ENCODE results near the gene WDR27. TPM values are rescaled to one million over a fixed set of nuclear protein-coding genes. Genes with fewer than 3 reads are reported as not detected.
"Not testable (repeated sequence)": the region's sequence is repeated elsewhere in the genome, so short reads cannot be mapped to it uniquely, and the experiment has no call there.

Gene WDR27
- total RNA-seq, 1 experiment from 2014 or later = 25.1 TPM

DNA sequence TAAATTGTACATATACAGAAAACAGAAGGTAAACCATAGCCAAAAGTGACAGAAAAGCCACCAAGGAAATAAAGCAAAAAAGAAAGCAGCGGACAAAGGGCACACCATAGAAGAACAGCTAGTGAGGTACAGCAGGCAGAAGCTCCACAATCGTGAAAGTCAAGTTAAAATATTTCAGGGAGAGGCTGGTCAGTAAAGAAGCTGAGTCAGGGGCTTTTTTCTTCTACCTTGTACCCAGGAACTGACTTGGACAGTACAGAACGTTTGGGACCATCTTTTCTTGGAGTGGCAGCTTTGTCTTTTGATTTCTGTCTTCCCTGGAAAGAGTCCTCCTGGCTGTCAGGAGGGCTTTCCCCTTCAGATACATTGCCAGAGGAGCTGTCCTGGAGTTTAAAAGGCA, 8.2 kb upstream of the WDR27 start:
- no peak for DNase-seq (ENCODE audit: low read depth)

DNA sequence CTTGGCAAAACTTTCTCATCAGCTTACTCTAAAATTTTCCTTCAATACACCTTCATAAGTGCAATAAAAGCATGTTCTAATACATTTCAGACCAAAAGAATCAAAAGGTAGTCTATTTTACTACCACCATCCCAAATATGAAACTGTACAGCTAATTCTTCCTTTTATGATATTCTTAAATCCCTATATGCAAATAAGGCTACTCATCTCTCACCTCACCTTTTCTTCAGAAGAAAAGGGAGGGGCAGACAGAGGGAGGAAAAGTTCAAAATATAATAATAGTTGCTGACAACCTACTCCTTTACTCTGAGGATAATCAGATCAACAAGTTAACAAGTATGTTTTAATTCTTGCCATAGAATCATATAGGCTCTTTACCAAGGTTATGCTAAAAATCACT, 7.5 kb upstream of the WDR27 start:
- DNase-seq (ENCODE audit: low read depth) = no peak

DNA sequence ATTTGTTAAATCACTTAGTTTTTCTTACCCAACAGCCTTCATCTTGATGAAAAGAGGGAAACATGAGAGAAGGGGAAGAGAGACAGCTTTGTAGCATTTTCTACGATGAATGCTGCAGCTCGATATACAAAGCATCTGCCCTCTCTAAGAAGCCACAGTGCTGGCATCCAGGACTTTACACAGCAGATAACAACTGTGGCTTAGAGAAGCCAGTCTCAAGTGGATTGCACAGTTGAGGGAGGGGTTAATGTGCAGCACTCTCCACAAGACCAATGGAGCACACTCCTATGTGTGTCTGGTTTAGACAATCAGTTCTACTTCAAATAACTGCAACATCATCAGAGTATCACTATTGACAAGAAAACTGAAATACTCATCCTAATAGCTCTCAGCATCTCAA, 5.9 kb upstream of the WDR27 start:
- DNase-seq (ENCODE audit: low read depth) = no peak

DNA sequence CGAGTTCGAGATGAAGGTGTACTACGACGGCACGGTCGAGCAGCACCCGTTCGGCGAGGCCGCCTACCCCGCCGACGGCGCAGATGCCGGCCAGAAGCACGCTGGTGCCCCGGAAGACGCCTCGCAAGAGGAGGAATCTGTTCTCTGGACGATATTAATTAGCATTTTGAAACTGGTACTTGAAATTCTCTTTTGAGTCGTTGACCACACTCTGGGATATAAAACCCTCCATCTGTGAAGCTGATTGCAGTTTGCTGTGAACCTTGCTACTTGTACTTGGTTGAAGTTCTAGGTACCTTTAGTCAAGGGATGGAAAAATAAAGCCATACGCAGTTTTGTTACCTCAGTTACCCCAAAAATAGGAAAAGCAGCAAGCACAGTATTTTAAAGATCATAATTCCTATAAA, 1.0 kb upstream of the WDR27 start:
- no peak for DNase-seq (ENCODE audit: low read depth)

DNA sequence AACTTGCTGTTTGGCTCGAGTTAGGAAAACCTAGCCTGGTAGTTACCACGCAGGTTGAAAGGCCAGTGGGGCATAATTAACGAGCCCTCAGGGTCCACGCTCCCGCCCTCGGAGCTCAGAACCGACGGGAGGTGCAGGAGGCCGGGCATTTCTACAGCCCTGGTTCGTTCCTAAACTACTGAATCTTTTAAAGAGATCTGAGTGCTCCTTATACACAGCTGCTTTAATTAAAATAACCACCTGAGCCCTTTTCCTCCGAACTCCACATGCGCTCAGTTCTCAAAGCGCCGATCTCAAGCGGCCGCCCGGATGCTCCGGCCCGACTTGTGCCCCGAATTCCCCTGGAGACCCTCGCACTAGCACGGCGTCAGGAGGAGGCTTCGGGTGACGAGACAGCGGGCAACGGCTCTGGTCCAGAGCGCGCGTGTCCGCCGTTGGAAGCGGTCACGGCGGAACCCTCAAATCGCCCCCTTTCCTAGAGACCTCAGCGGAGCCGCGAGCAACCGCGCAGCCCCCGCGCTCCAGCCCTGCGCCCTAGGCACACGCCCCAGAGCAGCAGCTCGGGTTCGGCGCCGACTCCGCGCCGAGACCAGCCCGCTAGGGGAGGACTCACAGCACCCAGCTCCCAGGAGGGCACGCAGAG, 397 bp downstream of the WDR27 start:
- DNase-seq (ENCODE audit: low read depth) = no peak

DNA sequence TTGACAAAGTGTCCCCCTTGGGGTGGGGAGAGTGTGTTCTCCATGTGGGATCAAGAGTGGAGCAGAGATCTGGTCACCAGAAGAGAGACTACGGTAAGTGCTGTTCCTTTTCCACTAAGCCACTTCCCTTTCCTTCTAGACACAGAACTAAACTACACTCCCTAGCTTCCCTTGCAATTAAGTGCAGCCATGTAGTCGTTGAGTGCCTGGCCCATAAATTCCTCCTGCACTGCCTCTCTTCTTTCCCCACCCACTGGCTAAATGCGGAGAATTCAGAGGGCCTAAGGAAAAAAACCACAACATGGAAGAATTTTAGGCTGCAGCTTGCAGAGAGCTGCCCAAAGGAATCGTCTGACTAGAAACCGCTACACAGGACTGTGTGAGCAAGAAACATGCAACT, 1.5 kb downstream of the WDR27 start:
- DNase-seq (ENCODE audit: low read depth) = peak; percentile 46

DNA sequence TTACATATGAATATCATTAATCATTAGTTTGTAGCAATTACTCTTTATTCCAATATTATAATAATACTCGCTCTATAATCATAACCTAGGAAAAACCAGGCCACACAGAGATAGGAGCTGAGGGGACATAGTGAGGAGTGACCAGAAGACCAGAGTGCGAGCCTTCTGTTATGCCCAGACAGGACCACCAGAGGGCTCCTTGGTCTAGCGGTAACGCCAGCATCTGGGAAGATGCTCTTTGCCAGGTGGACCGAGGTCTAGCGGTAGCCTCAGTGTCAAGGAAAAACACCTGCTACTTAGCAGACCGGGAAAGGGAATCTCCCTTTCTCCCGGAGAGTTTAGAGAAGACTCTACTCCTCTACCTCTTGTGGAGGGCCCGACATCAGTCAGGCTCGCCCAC, 4.7 kb downstream of the WDR27 start:
- not testable (repeated sequence) for DNase-seq (ENCODE audit: low read depth)

DNA sequence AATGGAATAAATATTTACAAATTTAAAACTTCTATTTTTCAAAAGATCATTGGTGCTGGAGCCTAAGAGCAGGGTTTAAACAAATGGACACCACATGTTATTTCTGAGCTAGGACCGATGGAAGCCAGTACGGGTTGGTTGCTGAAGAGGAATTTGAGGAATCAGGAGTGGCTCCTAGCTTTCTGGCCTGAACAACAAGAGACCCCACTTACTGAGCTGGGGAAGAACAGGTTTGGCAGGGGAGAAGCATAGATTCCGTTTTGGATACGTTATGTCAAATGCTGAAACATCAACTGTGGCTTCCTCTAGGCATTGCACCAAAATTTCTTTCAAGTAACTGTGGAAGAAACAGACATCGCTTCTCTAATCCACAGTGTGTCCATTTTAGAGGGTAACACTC, 6.7 kb downstream of the WDR27 start:
- no peak for DNase-seq (ENCODE audit: low read depth)

DNA sequence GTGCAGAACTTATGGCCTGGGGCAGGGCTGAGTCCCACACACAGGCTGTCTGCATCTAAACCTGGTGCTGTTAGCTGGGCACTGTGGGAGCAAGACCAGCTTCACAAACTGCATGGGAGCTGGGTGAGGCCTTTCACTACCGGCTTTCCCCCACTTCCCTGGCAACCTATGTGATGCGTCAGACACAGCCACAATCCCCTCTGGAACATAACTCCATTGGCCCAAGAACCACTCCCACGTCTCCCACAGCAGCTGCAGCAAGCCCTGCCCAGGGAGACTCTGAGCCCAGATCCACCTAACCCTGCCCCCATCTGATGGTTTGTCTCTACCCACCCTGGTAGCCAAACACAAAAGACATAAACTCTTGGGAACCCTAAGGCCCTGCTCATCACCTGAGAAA, 9.3 kb downstream of the WDR27 start:
- peak; percentile 92 for DNase-seq (ENCODE audit: low read depth)

DNA sequence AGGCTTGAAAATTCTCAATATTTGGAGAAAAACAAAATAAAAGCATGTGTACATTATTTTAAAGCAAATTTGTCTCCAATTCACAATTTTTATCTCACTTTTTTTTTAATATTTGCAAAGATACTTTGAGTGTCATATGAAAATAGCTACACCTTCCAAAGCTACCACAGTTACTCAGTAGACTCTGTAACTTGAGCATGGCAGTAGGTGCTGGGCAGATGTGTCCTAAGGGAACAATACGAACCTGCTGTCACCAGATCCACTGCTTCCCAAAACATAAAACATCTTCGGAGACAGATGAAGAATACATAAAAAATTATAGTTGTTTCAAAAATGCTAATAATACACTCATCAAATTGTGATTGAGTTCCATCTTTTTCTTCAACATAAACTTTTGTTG, 10.6 kb downstream of the WDR27 start:
- no peak for DNase-seq (ENCODE audit: low read depth)

DNA sequence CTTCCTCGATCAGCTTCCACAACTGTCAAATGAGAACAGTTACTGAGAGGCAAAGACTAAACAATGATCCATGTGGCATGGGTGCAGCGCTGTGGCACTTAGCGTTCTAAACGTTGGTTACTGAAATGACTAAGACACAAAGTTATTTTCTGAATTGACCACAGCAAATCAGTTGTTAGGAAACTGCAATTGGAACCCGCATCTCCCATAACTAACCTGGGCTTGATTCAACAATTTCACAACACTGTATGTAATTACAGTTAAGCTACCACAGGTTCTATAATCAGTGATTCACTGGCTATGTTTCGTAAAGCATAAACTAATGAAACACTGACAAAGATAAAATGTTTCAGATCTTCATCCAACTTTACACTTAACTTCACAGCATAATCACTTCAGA, 12.5 kb downstream of the WDR27 start:
- DNase-seq (ENCODE audit: low read depth) = peak; percentile 96

DNA sequence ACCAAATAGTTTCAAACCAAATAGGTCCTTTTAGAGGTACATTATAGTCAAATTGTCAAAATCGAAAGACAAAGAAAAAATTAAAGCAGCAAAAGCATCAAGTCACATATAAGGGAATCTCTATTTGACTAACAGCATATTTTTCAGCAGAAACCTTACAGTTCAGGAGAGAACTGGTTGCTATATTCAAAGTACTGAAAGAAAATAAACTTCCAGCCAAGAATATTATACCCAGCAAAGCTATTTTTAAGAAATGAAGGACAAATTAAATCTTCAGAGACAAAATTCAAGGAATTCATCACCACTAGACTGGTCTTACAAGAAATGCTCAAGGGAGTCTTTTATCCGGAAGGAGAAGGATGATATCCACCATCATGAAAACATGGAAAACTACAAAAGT, 16.0 kb downstream of the WDR27 start:
- no peak for DNase-seq (ENCODE audit: low read depth)

DNA sequence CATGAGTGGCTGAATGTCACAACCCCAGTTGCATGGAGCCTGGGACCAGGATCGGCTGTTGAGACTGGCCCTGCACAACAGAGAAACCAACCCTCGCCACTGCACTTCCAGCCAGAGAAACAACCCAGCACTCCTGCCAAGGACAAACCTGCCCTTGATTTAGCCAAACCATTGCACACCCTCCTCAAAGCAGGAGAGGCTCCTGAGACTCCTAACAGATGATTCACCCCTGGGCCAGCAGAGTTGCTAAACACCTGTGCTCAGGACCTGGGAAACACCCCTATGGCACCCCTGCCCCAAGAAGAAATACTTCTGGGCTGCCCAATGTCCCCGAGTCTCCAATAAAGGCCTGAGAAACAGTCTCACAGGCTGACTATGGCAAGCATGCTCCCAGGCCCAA, 17.8 kb downstream of the WDR27 start:
- DNase-seq (ENCODE audit: low read depth) = no peak

DNA sequence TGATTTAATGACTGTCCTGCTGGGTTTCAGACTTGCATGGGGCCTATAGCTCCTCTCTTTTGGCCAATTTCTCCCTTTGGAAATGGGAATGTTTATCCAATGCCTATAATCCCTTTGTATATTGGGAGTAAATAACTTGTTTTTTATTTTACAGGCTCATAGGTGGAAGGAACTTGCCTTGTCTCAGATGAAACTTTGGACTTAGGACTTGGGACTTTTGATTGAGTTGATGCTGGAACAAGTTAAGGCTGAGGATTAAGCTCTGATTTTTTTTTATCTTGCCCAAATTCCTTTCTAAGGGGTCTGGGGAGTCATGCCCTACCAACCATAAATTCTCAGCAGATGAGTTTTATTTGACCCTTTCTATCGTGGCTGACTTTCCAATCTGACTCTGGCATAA, 23.5 kb downstream of the WDR27 start:
- no peak for DNase-seq (ENCODE audit: low read depth)

DNA sequence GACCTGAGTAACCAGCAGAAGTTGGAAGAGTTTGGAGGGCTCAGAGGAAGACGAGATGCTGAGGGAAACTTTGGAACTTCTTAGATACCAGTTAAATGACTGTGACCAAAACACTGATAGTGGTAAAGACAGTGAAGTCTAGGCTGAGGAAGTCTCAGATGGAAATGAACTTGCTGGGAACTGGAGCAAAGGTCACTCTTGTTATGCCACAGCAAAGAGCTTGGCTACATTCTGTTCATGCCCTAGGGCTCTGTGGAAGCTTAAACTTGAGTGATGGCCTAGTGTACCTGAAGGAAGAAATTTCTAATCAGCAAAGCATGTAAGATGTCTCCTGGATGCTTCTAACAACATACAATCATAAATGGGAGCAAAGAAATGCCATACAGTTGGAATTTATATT, 24.7 kb downstream of the WDR27 start:
- no peak for DNase-seq (ENCODE audit: low read depth)

DNA sequence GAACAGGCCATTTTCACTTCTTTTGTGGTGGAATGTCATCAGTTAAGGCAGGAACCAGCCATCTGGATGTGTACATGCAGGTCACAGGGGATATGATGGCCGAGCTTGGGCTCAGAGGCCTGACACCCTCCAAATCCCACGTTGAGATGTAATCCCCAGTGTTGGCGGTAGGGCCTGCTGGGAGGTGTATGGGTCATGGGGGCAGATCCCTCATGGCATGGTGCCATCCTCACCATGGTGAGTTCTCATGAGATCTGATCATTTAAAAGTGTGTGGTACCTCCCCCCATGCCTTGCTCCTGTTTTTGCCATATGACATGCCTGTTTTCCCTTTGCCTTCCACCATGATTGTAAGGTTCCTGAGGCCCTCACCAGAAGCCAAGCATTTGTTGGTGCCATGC, 26.8 kb downstream of the WDR27 start:
- DNase-seq (ENCODE audit: low read depth) = no peak

DNA sequence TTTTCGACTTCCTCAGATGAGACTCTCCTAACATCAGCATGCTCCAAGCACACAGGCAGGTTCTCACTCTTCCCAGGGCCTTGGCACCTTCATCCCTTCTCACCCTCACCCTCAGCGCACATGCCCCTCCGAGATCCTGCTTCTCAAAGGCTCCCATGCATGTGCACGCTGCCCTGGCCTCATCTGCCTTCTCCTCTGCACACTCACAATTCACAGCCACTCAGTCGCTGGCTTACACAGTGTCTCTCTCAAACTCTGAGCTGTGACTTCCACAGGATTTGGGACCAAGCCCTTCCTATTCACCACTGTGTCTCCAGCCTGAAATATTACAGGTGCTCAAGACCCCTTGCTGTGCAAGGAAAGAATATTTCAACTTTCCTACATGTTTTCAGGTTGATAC, 30.3 kb downstream of the WDR27 start:
- no peak for DNase-seq (ENCODE audit: low read depth)

DNA sequence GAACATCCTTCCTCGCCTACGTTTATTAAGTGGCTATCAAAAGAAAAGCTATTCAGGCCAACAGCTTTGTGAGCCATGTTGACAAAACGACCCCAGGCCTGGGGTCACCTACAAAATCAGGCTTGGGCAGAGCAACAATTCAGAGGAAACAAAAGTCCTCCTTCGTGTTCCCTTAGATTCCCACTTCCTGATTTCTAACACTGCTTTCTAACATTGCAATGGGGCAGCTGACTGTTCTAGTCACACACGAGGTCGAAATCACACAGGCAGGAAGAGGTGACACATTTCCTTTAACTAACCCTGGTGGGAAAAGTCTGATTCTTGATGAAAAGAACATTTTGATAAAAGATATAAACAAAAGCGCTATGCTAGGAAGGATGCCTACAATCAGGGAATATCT, 31.9 kb downstream of the WDR27 start:
- peak; percentile 53 for DNase-seq (ENCODE audit: low read depth)

DNA sequence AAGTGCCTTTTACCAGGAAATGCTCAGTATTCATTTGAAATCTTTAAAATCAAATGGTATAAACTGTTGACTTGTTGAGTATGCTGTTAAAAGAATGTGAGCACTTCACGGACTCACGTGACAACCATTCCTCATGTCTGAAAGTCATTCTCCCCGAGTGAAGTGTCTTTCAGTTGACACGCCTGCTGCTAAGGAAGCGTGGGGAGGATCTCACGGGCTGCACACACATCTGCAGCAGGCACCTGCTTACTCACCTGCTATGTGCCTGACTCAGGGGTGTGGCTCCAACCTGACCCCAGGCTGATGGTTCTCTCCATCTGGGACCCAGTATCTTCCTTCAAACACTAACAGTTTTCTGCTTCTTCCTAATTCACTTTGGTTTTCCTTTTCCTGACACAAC, 32.7 kb downstream of the WDR27 start:
- no peak for DNase-seq (ENCODE audit: low read depth)

DNA sequence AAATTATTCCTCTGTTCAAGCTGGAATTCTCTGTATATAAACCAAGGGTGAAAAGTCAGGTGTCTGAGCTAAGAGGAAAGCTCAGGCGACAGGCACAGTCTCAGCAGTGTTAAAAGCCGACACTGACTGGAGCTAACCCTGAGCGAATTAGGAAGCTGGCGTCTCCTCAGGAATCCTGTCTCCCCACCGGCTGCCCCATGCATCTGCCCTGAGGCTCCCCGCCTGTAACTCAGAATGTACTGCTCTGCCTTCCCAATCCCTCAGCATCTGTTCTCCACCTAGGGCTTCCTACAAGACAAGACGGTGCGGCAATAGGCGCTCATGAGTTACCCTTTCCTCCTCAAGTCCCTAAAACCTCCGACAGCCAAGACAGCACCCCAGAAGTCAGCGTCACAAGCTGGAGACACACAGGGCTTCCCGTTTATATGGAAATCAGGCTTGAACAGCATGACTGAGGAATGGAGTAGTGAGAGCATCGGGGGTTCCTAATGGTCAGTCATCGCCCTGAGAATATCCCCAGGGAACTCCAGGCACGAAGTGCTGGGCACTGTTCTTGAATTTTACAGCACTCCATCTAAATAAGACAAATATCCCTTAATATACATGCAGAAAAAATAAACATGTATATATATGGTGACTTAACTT, 33.5 kb downstream of the WDR27 start:
- no peak for DNase-seq (ENCODE audit: low read depth)

DNA sequence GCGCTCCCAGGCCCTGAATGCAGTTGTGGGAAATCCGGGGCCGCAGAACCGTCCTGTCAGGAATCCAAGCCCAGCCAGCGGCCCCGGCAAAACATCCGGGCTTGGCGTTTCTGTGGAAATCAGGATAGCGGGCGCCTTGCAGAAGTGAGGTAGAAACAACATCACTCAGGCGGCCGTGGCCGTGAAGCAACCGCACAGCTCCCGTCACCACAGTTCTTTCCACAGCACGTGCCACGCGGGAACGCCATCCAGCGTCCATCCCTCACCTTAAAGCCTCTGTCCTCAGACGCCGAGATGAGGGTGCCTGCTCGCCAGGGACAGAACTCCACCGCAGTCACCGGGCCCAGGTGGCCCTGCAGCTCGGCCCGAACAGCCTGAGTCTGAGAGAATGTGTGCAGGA, 34.1 kb downstream of the WDR27 start:
- DNase-seq (ENCODE audit: low read depth) = no peak

DNA sequence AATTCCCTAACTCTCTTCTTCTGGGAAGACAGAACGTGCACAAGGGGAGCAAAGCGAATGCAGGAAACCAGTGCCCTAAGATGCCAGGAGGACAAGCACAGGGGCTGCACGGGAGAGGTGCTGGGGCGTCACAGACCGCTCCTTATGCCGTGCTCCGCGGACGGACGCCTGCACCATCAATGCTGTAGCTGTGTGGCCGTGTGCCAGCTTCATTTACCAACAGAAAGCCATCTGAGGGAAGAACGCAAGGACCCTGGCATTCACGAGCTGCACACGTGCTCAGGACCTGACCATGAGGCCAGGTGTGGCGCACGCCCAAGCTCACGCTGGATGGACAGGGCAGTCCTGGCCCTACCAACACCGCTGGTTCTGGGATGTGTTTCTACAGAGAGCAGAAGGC, 35.4 kb downstream of the WDR27 start:
- DNase-seq (ENCODE audit: low read depth) = no peak

DNA sequence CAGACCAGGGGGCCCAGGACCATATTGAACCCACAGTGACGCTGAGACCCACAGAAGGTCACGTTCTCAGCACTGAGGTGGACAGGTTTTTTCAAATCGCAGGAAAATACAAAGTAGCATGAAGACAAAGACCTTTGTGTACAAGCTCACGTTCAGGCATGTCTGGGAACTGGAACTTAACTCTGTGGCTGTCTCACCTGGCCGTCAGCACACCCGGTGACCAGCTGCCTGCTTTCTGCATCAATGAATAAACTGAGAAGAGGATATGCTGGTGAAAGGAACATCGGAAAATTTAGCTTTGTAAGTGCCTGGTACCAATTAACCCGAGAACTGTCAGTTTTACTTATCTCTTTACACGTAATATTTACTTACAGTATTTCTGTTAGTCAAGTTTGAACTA, 36.5 kb downstream of the WDR27 start:
- no peak for DNase-seq (ENCODE audit: low read depth)

DNA sequence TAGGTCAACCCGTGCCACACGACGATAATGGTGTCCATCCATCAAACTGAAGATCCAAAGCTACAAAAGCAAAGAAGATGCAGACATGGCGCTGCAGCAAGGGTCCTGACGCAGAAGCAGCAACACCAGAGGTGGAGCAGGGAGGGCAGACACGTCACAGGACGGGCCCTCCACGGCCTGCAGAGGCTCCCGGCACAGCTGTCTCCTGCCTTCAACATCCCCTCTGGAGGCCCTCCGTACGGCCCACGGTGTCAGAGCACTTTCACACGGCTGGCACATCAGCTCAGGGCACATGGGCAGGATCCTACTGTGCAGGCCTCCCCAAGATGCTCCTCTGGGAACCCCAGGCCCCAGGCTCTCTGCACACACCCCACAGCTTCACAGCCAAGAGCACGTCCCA, 37.6 kb downstream of the WDR27 start:
- DNase-seq (ENCODE audit: low read depth) = no peak

Measured in LHCN-M2 (cell line).